ENCODE measurements around the gene MIS18BP1. TPM values are rescaled to one million over a fixed set of nuclear protein-coding genes. Genes with fewer than 3 reads are reported as not detected.
"Not testable (repeated sequence)": the region's sequence is repeated elsewhere in the genome, so short reads cannot be mapped to it uniquely, and the experiment has no call there.

MIS18BP1 gene
- total and polyA plus RNA-seq, 7 donors = 1.5 to 5.1 (median 3.1) TPM

- Histone ChIP-seq H3K36me3 (ENCODE audit: insufficient read depth in 1 of 2, low read depth in 1 of 2) (peaks cover 0 to 39% of the 10 kb centered on the region in 2 donors), H3K27me3 (ENCODE audit: insufficient read depth in 3 of 3, low read length in 2 of 3) (no peaks in the 10 kb centered on the region), H3K4me1 (no peaks in the 10 kb centered on the region), H3K27ac (no peak overlapping the region), H3K4me3 (no peak overlapping the region), H3K9me3 (no peaks in the 10 kb centered on the region)
- no peak for ATAC-seq
- 95 to 97% (median 96%) methylated on average over 4 of the region's 4 CpGs for WGBS, 3 donors
- intact Hi-C loops (cut with DNase I) = no loop called here
- no peak for DNase-seq
- no peak for TF ChIP-seq CTCF (IDR thresholded peaks at IDR 0.05)
Measured at GRCh38 chr14:45227566-45227965, 25.4 kb downstream of the MIS18BP1 start.

- no peak for TF ChIP-seq CTCF (IDR thresholded peaks at IDR 0.05)
- H3K36me3 ChIP-seq (ENCODE audit: insufficient read depth in 1 of 2, low read depth in 1 of 2) = peaks cover 0 to 36% of the 10 kb centered on the region in 2 donors
- H3K27me3 ChIP-seq (ENCODE audit: insufficient read depth in 3 of 3, low read length in 2 of 3) = no peaks in the 10 kb centered on the region
- H3K4me1 ChIP-seq = no peaks in the 10 kb centered on the region
- no peak overlapping the region for H3K4me3 ChIP-seq
- no peak overlapping the region for H3K27ac ChIP-seq
- 82 to 94% (median 91%) methylated on average over 3 of the region's 3 CpGs for WGBS, 3 donors
- ATAC-seq = no peak
- no peak for DNase-seq
- H3K9me3 ChIP-seq = no peaks in the 10 kb centered on the region
- intact Hi-C loops (cut with DNase I) = no loop called here
Measured at GRCh38 chr14:45222485-45223262, 30.3 kb downstream of the MIS18BP1 start.

- H3K27me3 ChIP-seq (ENCODE audit: insufficient read depth in 3 of 3, low read length in 2 of 3); H3K9me3 ChIP-seq; H3K4me1 ChIP-seq; H3K4me3 ChIP-seq; ATAC-seq; DNase-seq; intact Hi-C loops (cut with DNase I); H3K27ac ChIP-seq: not testable (repeated sequence)
- 94 to 97% (median 95%) methylated on average over 6 of the region's 6 CpGs for WGBS, 3 donors
- peaks cover 0 to 50% of the 10 kb centered on the region in 2 donors for H3K36me3 ChIP-seq (ENCODE audit: insufficient read depth in 1 of 2, low read depth in 1 of 2)
Measured at GRCh38 chr14:45214341-45214740, 38.7 kb downstream of the MIS18BP1 start.

GRCh38 chr14:45213716-45214115 lies 39.3 kb downstream of the MIS18BP1 start:
- ATAC-seq; DNase-seq; H3K4me1 ChIP-seq; H3K27ac ChIP-seq; H3K27me3 ChIP-seq (ENCODE audit: insufficient read depth in 3 of 3, low read length in 2 of 3); H3K4me3 ChIP-seq; H3K9me3 ChIP-seq; intact Hi-C loops (cut with DNase I): not testable (repeated sequence)
- 82 to 92% (median 91%) methylated on average over 1 of the region's 1 CpG for WGBS, 3 donors
- H3K36me3 ChIP-seq (ENCODE audit: insufficient read depth in 1 of 2, low read depth in 1 of 2) = peaks cover 0 to 55% of the 10 kb centered on the region in 2 donors

GRCh38 chr14:45212231-45212630 lies 40.8 kb downstream of the MIS18BP1 start:
- H3K4me3 ChIP-seq = no peak overlapping the region
- TF ChIP-seq CTCF (IDR thresholded peaks at IDR 0.05) = no peak
- WGBS, 3 donors = 76 to 85% (median 84%) methylated on average over 3 of the region's 3 CpGs
- DNase-seq = no peak
- no peaks in the 10 kb centered on the region for H3K9me3 ChIP-seq
- no peak overlapping the region for H3K27ac ChIP-seq
- ATAC-seq = no peak
- H3K4me1 ChIP-seq = no peaks in the 10 kb centered on the region
- intact Hi-C loops (cut with DNase I) = no loop called here
- peaks cover 0 to 50% of the 10 kb centered on the region in 2 donors for H3K36me3 ChIP-seq (ENCODE audit: insufficient read depth in 1 of 2, low read depth in 1 of 2)
- H3K27me3 ChIP-seq (ENCODE audit: insufficient read depth in 3 of 3, low read length in 2 of 3) = no peaks in the 10 kb centered on the region

All from psoas muscle (tissue), 8 donors.